Osteocyte (in vitro differentiated cells): ENCODE measurements around the gene SORCS3. TPM values are rescaled to one million over a fixed set of nuclear protein-coding genes. Genes with fewer than 3 reads are reported as not detected.

Source experiments
- DNase-seq: peaks from one replicate; pipeline ENCODE4 v3.0.0; 2021; ENCODE audit warnings: mixed read lengths; ENCODE audit not compliant: unreplicated experiment; ENCODE audit errors: extremely low spot score
- H3K27ac Mint-ChIP-seq: one replicate; pipeline ENCODE4 v1.8.0; 2021; ENCODE audit warnings: mild to moderate bottlenecking, mixed read lengths; ENCODE audit not compliant: unreplicated experiment
- H3K27me3 Mint-ChIP-seq: one replicate; pipeline ENCODE4 v1.8.0; 2021; ENCODE audit warnings: mixed read lengths; ENCODE audit not compliant: unreplicated experiment
- H3K36me3 Mint-ChIP-seq: one replicate; pipeline ENCODE4 v1.8.0; 2021; ENCODE audit warnings: mixed read lengths; ENCODE audit not compliant: unreplicated experiment
- H3K4me1 Mint-ChIP-seq: one replicate; pipeline ENCODE4 v1.8.0; 2021; ENCODE audit warnings: mixed read lengths; ENCODE audit not compliant: unreplicated experiment
- H3K4me3 Mint-ChIP-seq: one replicate; pipeline ENCODE4 v1.8.0; 2021; ENCODE audit warnings: mild to moderate bottlenecking, moderate library complexity, mixed read lengths; ENCODE audit not compliant: unreplicated experiment
- H3K9me3 Mint-ChIP-seq: one replicate; pipeline ENCODE4 v1.8.0; 2021; ENCODE audit warnings: mixed read lengths; ENCODE audit not compliant: unreplicated experiment
- CTCF ChIP-seq: fragments of 200-600 bp; sonication (generic); IDR thresholded peaks from 2 replicates; pipeline ENCODE4 v1.5.0; 2021; ENCODE audit warnings: antibody characterized with exemption, mild to moderate bottlenecking, moderate library complexity
- total RNA-seq: library from RNA; stranded (reverse); gene quantifications from 2 replicates; pipeline ENCODE4 v1.2.1, GENCODE V29; 2021

Gene SORCS3
- total RNA-seq, 1 donor from 2014 or later, result not detected

- Mint-ChIP-seq H3K27ac (no peak overlapping the region), H3K9me3 (peaks cover 29% of the 10 kb centered on the region)
- no peak for DNase-seq
Observed at GRCh38 chr10:105279101-105279500, 638.0 kb downstream of the SORCS3 start.

GRCh38 chr10:105280895-105281294 lies 639.8 kb downstream of the SORCS3 start:
- H3K9me3 Mint-ChIP-seq, result peaks cover 23% of the 10 kb centered on the region
- no peak for TF ChIP-seq CTCF
- H3K4me3 Mint-ChIP-seq, result no peak overlapping the region
- H3K27ac Mint-ChIP-seq, result no peak overlapping the region
- H3K4me1 Mint-ChIP-seq, result no peaks in the 10 kb centered on the region
- H3K27me3 Mint-ChIP-seq, result no peaks in the 10 kb centered on the region
- DNase-seq, result no peak
- no peaks in the 10 kb centered on the region for H3K36me3 Mint-ChIP-seq

More at GRCh38 chr10:105279101-105279500, 638.0 kb downstream of the SORCS3 start:
- H3K4me1 Mint-ChIP-seq, result no peaks in the 10 kb centered on the region
- no peak overlapping the region for H3K4me3 Mint-ChIP-seq
- TF ChIP-seq CTCF, result no peak
- H3K36me3 Mint-ChIP-seq, result no peaks in the 10 kb centered on the region
- no peaks in the 10 kb centered on the region for H3K27me3 Mint-ChIP-seq

- H3K9me3 Mint-ChIP-seq, result peaks cover 14% of the 10 kb centered on the region
- DNase-seq, result no peak
Observed at GRCh38 chr10:105284476-105285215, 643.6 kb downstream of the SORCS3 start.

GRCh38 chr10:105288026-105288425 lies 646.9 kb downstream of the SORCS3 start:
- DNase-seq, result no peak
- Mint-ChIP-seq H3K27ac (no peak overlapping the region), H3K36me3 (no peaks in the 10 kb centered on the region), H3K27me3 (no peaks in the 10 kb centered on the region), H3K4me3 (no peak overlapping the region), H3K9me3 (peaks cover 15% of the 10 kb centered on the region), H3K4me1 (no peaks in the 10 kb centered on the region)
- no peak for TF ChIP-seq CTCF

More at GRCh38 chr10:105284476-105285215, 643.6 kb downstream of the SORCS3 start:
- H3K27me3 Mint-ChIP-seq, result no peaks in the 10 kb centered on the region
- H3K4me3 Mint-ChIP-seq, result no peak overlapping the region
- TF ChIP-seq CTCF, result no peak
- no peak overlapping the region for H3K27ac Mint-ChIP-seq
- H3K36me3 Mint-ChIP-seq, result no peaks in the 10 kb centered on the region
- no peaks in the 10 kb centered on the region for H3K4me1 Mint-ChIP-seq

GRCh38 chr10:105288613-105289012 lies 647.5 kb downstream of the SORCS3 start:
- Mint-ChIP-seq H3K36me3 (no peaks in the 10 kb centered on the region), H3K27me3 (no peaks in the 10 kb centered on the region), H3K4me3 (no peak overlapping the region), H3K27ac (no peak overlapping the region), H3K9me3 (peaks cover 15% of the 10 kb centered on the region), H3K4me1 (no peaks in the 10 kb centered on the region)
- DNase-seq, result no peak
- no peak for TF ChIP-seq CTCF
